H9 (cell line): ENCODE results near the gene USP6NL. TPM values are rescaled to one million over a fixed set of nuclear protein-coding genes. Genes with fewer than 3 reads are reported as not detected.

Experiments
- DNase-seq: peaks from one replicate; pipeline ENCODE4 v3.0.0-alpha.2; 2017
- H2AFZ ChIP-seq: one replicate; pipeline ENCODE4 v1.6.1; 2013; ENCODE audit warnings: mild to moderate bottlenecking, low read length, control low read depth, moderate library complexity
- H2AK5ac ChIP-seq: 2 replicates; pipeline ENCODE4 v1.6.1; 2013; ENCODE audit warnings: low read length, control low read depth, mixed read lengths; ENCODE audit not compliant: insufficient read length
- H2BK120ac ChIP-seq: one replicate; pipeline ENCODE4 v1.6.1; 2013; ENCODE audit warnings: low read depth, mild to moderate bottlenecking, low read length, control low read depth, inconsistent platforms; ENCODE audit not compliant: poor library complexity, severe bottlenecking
- H2BK12ac ChIP-seq: 2 replicates; pipeline ENCODE4 v1.6.1; 2013; ENCODE audit warnings: low read length, control low read depth, mixed read lengths, low read depth; ENCODE audit not compliant: insufficient read length
- H2BK15ac ChIP-seq: 2 replicates; pipeline ENCODE4 v1.6.1; 2013; ENCODE audit warnings: low read depth, low read length, control low read depth
- H2BK20ac ChIP-seq: one replicate; pipeline ENCODE4 v1.6.1; 2013; ENCODE audit warnings: low read depth, mild to moderate bottlenecking, low read length, control low read depth, inconsistent platforms; ENCODE audit not compliant: poor library complexity, severe bottlenecking
- H2BK5ac ChIP-seq: 2 replicates; pipeline ENCODE4 v1.6.1; 2013; ENCODE audit warnings: low read length, control low read depth, mixed read lengths; ENCODE audit not compliant: insufficient read length
- H3K14ac ChIP-seq: 2 replicates; pipeline ENCODE4 v1.6.1; 2013; ENCODE audit warnings: low read length, control low read depth; ENCODE audit not compliant: insufficient read depth
- H3K18ac ChIP-seq: 2 replicates; pipeline ENCODE4 v1.6.1; 2013; ENCODE audit warnings: low read depth, mild to moderate bottlenecking, mixed read lengths, low read length, control low read depth; ENCODE audit not compliant: insufficient read length
- H3K23ac ChIP-seq: 2 replicates; pipeline ENCODE4 v1.6.1; 2013; ENCODE audit warnings: low read length, control low read depth, mixed read lengths, low read depth; ENCODE audit not compliant: insufficient read length
- H3K23me2 ChIP-seq: 2 replicates; pipeline ENCODE4 v1.6.1; 2013; ENCODE audit warnings: low read depth, mild to moderate bottlenecking, mixed read lengths, low read length, control low read depth; ENCODE audit not compliant: insufficient read length, poor library complexity, severe bottlenecking
- H3K27ac ChIP-seq: 2 replicates; pipeline ENCODE4 v1.5.1; 2013; ENCODE audit warnings: low read length, control low read depth, mixed read lengths, low read depth; ENCODE audit not compliant: insufficient read length
- H3K27me3 ChIP-seq: 2 replicates; pipeline ENCODE4 v1.6.1; 2013; ENCODE audit warnings: low read length, control low read depth, inconsistent platforms; ENCODE audit not compliant: insufficient read depth
- H3K4ac ChIP-seq: 2 replicates; pipeline ENCODE4 v1.6.1; 2013; ENCODE audit warnings: low read depth, mild to moderate bottlenecking, control low read depth, inconsistent platforms, low read length, moderate library complexity
- H3K4me1 ChIP-seq: 2 replicates; pipeline ENCODE4 v1.6.1; 2013; ENCODE audit warnings: low read length, control low read depth, inconsistent platforms; ENCODE audit not compliant: insufficient read depth
- H3K4me2 ChIP-seq: 2 replicates; pipeline ENCODE4 v1.6.1; 2013; ENCODE audit warnings: low read length, control low read depth, mixed read lengths; ENCODE audit not compliant: insufficient read length, insufficient read depth
- H3K56ac ChIP-seq: 2 replicates; pipeline ENCODE4 v1.6.1; 2013; ENCODE audit warnings: low read depth, mild to moderate bottlenecking, mixed read lengths, low read length, control low read depth; ENCODE audit not compliant: insufficient read length
- H3K79me1 ChIP-seq: 2 replicates; pipeline ENCODE4 v1.6.1; 2013; ENCODE audit warnings: low read depth, mild to moderate bottlenecking, moderate library complexity, low read length, control low read depth, inconsistent platforms; ENCODE audit not compliant: insufficient read depth, poor library complexity, severe bottlenecking
- H3K79me2 ChIP-seq: 2 replicates; pipeline ENCODE4 v1.6.1; 2013; ENCODE audit warnings: low read length, control low read depth, inconsistent platforms; ENCODE audit not compliant: insufficient read depth
- H3K9ac ChIP-seq: 2 replicates; pipeline ENCODE4 v1.6.1; 2013; ENCODE audit warnings: low read length, control low read depth, mixed read lengths; ENCODE audit not compliant: insufficient read length; ENCODE audit errors: extremely low read depth
- H3K9me3 ChIP-seq: one replicate; pipeline ENCODE4 v1.6.1; 2013; ENCODE audit warnings: low read depth, low read length, inconsistent platforms; ENCODE audit not compliant: control insufficient read depth
- H3T11ph ChIP-seq: one replicate; pipeline ENCODE4 v1.6.1; 2013; ENCODE audit warnings: mild to moderate bottlenecking, low read length, control low read depth, inconsistent platforms
- H4K20me1 ChIP-seq: one replicate; pipeline ENCODE4 v1.6.1; 2013; ENCODE audit not compliant: control insufficient read depth, insufficient read length, insufficient read depth
- H4K5ac ChIP-seq: 2 replicates; pipeline ENCODE4 v1.6.1; 2013; ENCODE audit warnings: low read depth, mild to moderate bottlenecking, mixed read lengths, low read length, control low read depth; ENCODE audit not compliant: insufficient read length
- H4K8ac ChIP-seq: replicated peaks from 2 replicates; pipeline ENCODE4 v1.6.1; 2013; ENCODE audit warnings: low read length, control low read depth, mixed read lengths, low read depth; ENCODE audit not compliant: insufficient read length
- H4K91ac ChIP-seq: 2 replicates; pipeline ENCODE4 v1.6.1; 2013; ENCODE audit warnings: low read depth, mild to moderate bottlenecking, moderate library complexity, mixed read lengths, low read length, control low read depth; ENCODE audit not compliant: insufficient read length
- H3K27ac Mint-ChIP-seq, 3 experiments: 2 replicates in 2 of 3; 3 replicates in 1 of 3; pipeline ENCODE4 v1.8.0; 2020 to 2021; ENCODE audit warnings: mixed read lengths in 3 of 3, mild to moderate bottlenecking in 1 of 3, moderate library complexity in 1 of 3
- H3K27me3 Mint-ChIP-seq: 2 replicates; pipeline ENCODE4 v1.8.0; 2021; ENCODE audit warnings: low read depth, mild to moderate bottlenecking, moderate library complexity, mixed read lengths
- H3K36me3 Mint-ChIP-seq, 3 experiments: 2 replicates in 2 of 3; 3 replicates in 1 of 3; pipeline ENCODE4 v1.8.0; 2020 to 2021; ENCODE audit warnings: low read depth in 3 of 3, mixed read lengths in 3 of 3; ENCODE audit not compliant: insufficient read depth in 1 of 3
- H3K4me1 Mint-ChIP-seq, 2 experiments: 2 replicates each; pipeline ENCODE4 v1.8.0; 2020; ENCODE audit warnings: mixed read lengths in 2 of 2
- H3K4me3 Mint-ChIP-seq, 2 experiments: 2 replicates in 1 of 2; 3 replicates in 1 of 2; pipeline ENCODE4 v1.8.0; 2020 to 2021; ENCODE audit warnings: mild to moderate bottlenecking in 2 of 2, mixed read lengths in 2 of 2, moderate library complexity in 1 of 2
- H3K9me3 Mint-ChIP-seq, 2 experiments: 2 replicates in 1 of 2; 3 replicates in 1 of 2; pipeline ENCODE4 v1.8.0; 2020; ENCODE audit warnings: mild to moderate bottlenecking in 2 of 2, mixed read lengths in 2 of 2, moderate library complexity in 1 of 2
- WGBS: extraction: QIAGEN DNeasy Blood & Tissue Kit; methylation state at CpG from one replicate; pipeline ENCODE4 v1.1.7; 2013; ENCODE audit warnings: missing lambda C conversion rate, low lambda C conversion rate, mixed read lengths; ENCODE audit not compliant: insufficient read length; ENCODE audit errors: extremely low coverage; 5-methylcytosine and 5-hydroxymethylcytosine counted together
- total RNA-seq: library from RNA; stranded (reverse); gene quantifications from 2 replicates; pipeline ENCODE4 v1.2.1, GENCODE V29; 2021
- TF ChIP-seq, protein P1 (sequence below): fragments of 200-600 bp; sonication (generic); conservative IDR thresholded peaks from 3 replicates; pipeline ENCODE4 v1.8.0; 2021; ENCODE audit warnings: antibody characterized with exemption, mild to moderate bottlenecking

The USP6NL gene
- total RNA-seq, 1 experiment from 2014 or later = 28.3 TPM

DNA sequence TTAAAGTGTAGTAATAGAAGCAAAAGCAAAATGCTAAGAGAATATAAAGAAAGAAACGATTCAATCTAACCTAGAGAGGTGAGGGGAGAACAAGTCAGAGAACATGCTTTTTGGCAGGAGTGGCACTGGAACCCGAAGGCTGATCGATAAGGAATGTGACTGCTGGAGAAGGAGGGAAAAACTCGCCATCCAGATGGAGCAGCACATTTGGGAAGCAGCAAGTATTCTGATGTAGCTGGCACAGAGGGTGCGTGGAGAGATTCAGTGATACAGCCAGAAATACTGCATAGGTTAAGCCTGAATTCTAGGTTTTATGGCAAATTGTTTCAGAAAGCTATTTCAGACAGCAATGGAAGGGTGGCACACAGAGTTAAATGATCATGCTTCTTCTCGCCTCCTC, 42.0 kb downstream of the USP6NL start:
- no peaks in the 10 kb centered on the region for H3K4me1 ChIP-seq
- H3K23me2 ChIP-seq = no peaks in the 10 kb centered on the region
- Mint-ChIP-seq H3K27ac (no peak overlapping the region), H3K36me3 (peaks cover 0 to 4% (median 4%) of the 10 kb centered on the region in 3 experiments; a peak in 3 of 7 replicates), H3K4me3 (no peak overlapping the region), H3K27me3 (no peaks in the 10 kb centered on the region), H3K9me3 (no peaks in the 10 kb centered on the region; a peak in 1 of 5 replicates), H3K4me1 (peaks cover 28% of the 10 kb centered on the region in 2 experiments)
- H4K8ac ChIP-seq = no peak overlapping the region
- TF ChIP-seq, protein P1, sequence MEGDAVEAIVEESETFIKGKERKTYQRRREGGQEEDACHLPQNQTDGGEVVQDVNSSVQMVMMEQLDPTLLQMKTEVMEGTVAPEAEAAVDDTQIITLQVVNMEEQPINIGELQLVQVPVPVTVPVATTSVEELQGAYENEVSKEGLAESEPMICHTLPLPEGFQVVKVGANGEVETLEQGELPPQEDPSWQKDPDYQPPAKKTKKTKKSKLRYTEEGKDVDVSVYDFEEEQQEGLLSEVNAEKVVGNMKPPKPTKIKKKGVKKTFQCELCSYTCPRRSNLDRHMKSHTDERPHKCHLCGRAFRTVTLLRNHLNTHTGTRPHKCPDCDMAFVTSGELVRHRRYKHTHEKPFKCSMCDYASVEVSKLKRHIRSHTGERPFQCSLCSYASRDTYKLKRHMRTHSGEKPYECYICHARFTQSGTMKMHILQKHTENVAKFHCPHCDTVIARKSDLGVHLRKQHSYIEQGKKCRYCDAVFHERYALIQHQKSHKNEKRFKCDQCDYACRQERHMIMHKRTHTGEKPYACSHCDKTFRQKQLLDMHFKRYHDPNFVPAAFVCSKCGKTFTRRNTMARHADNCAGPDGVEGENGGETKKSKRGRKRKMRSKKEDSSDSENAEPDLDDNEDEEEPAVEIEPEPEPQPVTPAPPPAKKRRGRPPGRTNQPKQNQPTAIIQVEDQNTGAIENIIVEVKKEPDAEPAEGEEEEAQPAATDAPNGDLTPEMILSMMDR = no peak
- no peak overlapping the region for H2BK5ac ChIP-seq
- H4K5ac ChIP-seq = no peak overlapping the region
- no peak overlapping the region for H3K4me2 ChIP-seq
- no peaks in the 10 kb centered on the region for H3K27me3 ChIP-seq
- H3K9ac ChIP-seq = no peak overlapping the region
- H3K79me1 ChIP-seq = no peaks in the 10 kb centered on the region
- H4K20me1 ChIP-seq = no peaks in the 10 kb centered on the region
- no peak overlapping the region for H3K14ac ChIP-seq
- H3K18ac ChIP-seq = no peak overlapping the region
- H3T11ph ChIP-seq = no peak overlapping the region
- H4K91ac ChIP-seq = no peak overlapping the region
- no CpG with 5 or more reads among the region's 6 CpGs for WGBS
- H2BK12ac ChIP-seq = no peak overlapping the region
- H3K4ac ChIP-seq = no peak overlapping the region
- H3K27ac ChIP-seq = no peak overlapping the region
- no peak overlapping the region for H2AFZ ChIP-seq
- DNase-seq = no peak
- H3K79me2 ChIP-seq = peaks cover 7% of the 10 kb centered on the region; the same call in 1 of the 2 replicates
- no peaks in the 10 kb centered on the region for H3K9me3 ChIP-seq
- no peak overlapping the region for H3K56ac ChIP-seq
- no peak overlapping the region for H2AK5ac ChIP-seq
- no peak overlapping the region for H3K23ac ChIP-seq
- H2BK15ac ChIP-seq = no peak overlapping the region
- no peak overlapping the region for H2BK20ac ChIP-seq
- H2BK120ac ChIP-seq = no peak overlapping the region
